Keratinocyte (primary cell): Measurements from ENCODE around the gene GSTT4. TPM values are rescaled to one million over a fixed set of nuclear protein-coding genes. Genes with fewer than 3 reads are reported as not detected.
"Not testable (repeated sequence)": the region's sequence is repeated elsewhere in the genome, so short reads cannot be mapped to it uniquely, and the experiment has no call there.

ENCODE experiments used
- DNase-seq: peaks from one replicate; pipeline ENCODE4 v3.0.0-alpha.2; 2011; ENCODE audit warnings: low read depth, missing footprints, low spot score
- FAIRE-seq: peaks from 2 replicates; lab custom pipeline; 2011; peaks lifted over from hg19 to GRCh38; lab: Jason Lieb, UNC
- H2AFZ ChIP-seq: 2 replicates; pipeline ENCODE4 v1.6.0; 2012; ENCODE audit warnings: low read length, control low read depth, inconsistent platforms; ENCODE audit not compliant: control insufficient read depth
- H3K27ac ChIP-seq: 2 replicates; pipeline ENCODE4 v1.5.1; 2011; ENCODE audit warnings: low read length; ENCODE audit not compliant: control insufficient read depth, insufficient read depth
- H3K27me3 ChIP-seq: 3 replicates; pipeline ENCODE4 v1.6.0; 2011; ENCODE audit warnings: low read length; ENCODE audit not compliant: control insufficient read depth, insufficient read depth; ENCODE audit errors: extremely low read depth
- H3K36me3 ChIP-seq, 2 experiments: 2 replicates in 1 of 2; 3 replicates in 1 of 2; pipeline ENCODE4 v1.5.1; 2011; ENCODE audit warnings: low read length in 2 of 2, mild to moderate bottlenecking in 1 of 2; ENCODE audit not compliant: control insufficient read depth in 2 of 2, insufficient read depth in 2 of 2; ENCODE audit errors: extremely low read depth in 1 of 2
- H3K4me1 ChIP-seq: 3 replicates; pipeline ENCODE4 v1.5.1; 2011; ENCODE audit warnings: low read length; ENCODE audit not compliant: control insufficient read depth, insufficient read depth; ENCODE audit errors: extremely low read depth
- H3K4me2 ChIP-seq: 3 replicates; pipeline ENCODE4 v1.6.0; 2011; ENCODE audit warnings: low read depth, low read length; ENCODE audit not compliant: control insufficient read depth, insufficient read depth; ENCODE audit errors: extremely low read depth
- H3K4me3 ChIP-seq, 3 experiments: fragments of 200-600 bp in 1 of 3; sonication (generic) in 1 of 3; 2 replicates in 2 of 3; 3 replicates in 1 of 3; pipeline ENCODE4 v1.5.1; 2011 to 2016; ENCODE audit warnings: low read length in 3 of 3, mild to moderate bottlenecking in 3 of 3, control low read depth in 2 of 3, inconsistent platforms in 1 of 3, low read depth in 1 of 3, mixed read lengths in 1 of 3, mixed run types in 1 of 3, moderate library complexity in 1 of 3; ENCODE audit not compliant: control insufficient read depth in 2 of 3, insufficient read depth in 2 of 3; ENCODE audit errors: extremely low read depth in 1 of 3
- H3K79me2 ChIP-seq: 2 replicates; pipeline ENCODE4 v1.6.0; 2012; ENCODE audit warnings: low read length; ENCODE audit not compliant: control insufficient read depth, insufficient read depth
- H3K9ac ChIP-seq: 3 replicates; pipeline ENCODE4 v1.6.0; 2011; ENCODE audit warnings: low read length; ENCODE audit not compliant: control insufficient read depth, insufficient read depth; ENCODE audit errors: extremely low read depth
- H3K9me1 ChIP-seq: 3 replicates; pipeline ENCODE4 v1.6.0; 2011; ENCODE audit warnings: low read length; ENCODE audit not compliant: control insufficient read depth, insufficient read depth; ENCODE audit errors: extremely low read depth
- H3K9me3 ChIP-seq: 2 replicates; pipeline ENCODE4 v1.5.1; 2012; ENCODE audit warnings: low read depth, low read length; ENCODE audit not compliant: control insufficient read depth
- H4K20me1 ChIP-seq: 3 replicates; pipeline ENCODE4 v1.6.0; 2011; ENCODE audit warnings: low read length; ENCODE audit not compliant: control insufficient read depth, insufficient read depth; ENCODE audit errors: extremely low read depth
- dilution Hi-C: fragments of 300-500 bp; cut with MboI; formaldehyde crosslinking; loops from one replicate; pipeline ENCODE4 v1.7.0; 2020; ENCODE audit warnings: low sequenced_read_pairs; ENCODE audit not compliant: extremely low pct_ligation_motif_present
- polyA plus RNA-seq, 5 experiments: library from polyadenylated mRNA; depleted of rRNA in 3 of 5; stranded (reverse) in 3 of 5; stranded (forward) in 1 of 5; unstranded in 1 of 5; fragments of >200 nt; gene quantifications; 1 replicate in 1 of 5; 2 replicates in 3 of 5; 3 replicates in 1 of 5; pipeline versions ENCODE4 v1.2.1 to v1.2.3, GENCODE V29; 2011 to 2012; ENCODE audit warnings: missing spikeins in 2 of 5, low read depth in 1 of 5, low replicate concordance in 1 of 5

The GSTT4 gene
- polyA plus RNA-seq, 1 donor (not counting 4 experiments of a cell fraction or from before 2014, with no cell fraction given), result not detected

DNA sequence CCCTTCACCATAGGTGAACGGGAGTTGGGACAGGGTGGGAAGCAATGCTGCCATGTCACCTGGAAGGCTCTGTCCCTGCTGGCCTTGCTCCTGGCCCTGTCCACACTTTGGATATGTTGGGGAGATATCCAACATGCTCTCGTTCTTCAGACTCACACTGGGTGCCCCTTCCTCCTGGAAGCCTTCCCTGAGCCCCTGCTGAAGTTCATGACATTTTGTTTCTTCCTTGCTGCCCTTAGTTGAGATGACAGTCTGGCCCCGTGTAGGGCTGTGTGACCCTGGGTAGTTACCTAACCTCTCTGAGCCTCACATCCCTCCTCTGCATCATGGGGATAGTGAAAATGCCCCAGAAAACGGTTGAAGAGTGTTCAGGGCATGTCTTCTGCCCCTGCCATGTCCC is 51.8 kb downstream of the GSTT4 start:
- H3K36me3 ChIP-seq, H3K4me1 ChIP-seq, H3K27me3 ChIP-seq, H3K9me3 ChIP-seq, H2AFZ ChIP-seq, H3K79me2 ChIP-seq, DNase-seq, H3K4me2 ChIP-seq, FAIRE-seq, H4K20me1 ChIP-seq, dilution Hi-C loops, H3K27ac ChIP-seq, H3K9ac ChIP-seq, H3K9me1 ChIP-seq, H3K4me3 ChIP-seq: not testable (repeated sequence)

DNA sequence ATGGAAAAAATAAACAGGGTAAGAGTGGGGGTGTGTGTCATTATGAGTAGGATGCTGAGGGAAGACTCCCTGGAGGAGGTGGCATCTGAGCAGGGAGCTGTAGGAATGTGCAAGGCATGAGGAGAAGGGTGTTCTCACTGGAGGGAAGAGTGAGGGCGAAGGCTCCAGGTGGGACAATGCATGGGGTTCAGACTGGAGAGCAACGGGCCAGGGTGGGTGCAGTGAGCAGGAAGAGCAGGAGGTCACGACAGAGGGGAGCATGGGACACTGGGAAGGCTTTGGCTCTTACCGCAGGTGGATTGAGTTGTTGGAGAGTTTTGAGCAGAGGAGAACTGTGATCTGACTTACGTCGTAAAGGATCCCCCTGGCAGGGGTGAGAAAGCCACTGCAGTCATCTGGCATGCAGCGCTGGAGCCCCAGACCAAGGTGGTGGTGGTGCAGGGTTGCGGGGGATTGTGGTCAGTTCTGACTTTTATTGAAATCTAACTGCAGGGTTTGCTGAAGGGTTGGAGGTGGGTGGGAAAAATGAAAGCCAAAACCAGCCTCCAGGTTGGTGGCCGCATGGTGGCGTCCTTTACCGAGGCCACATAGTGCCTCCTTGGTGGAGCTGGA is 52.4 kb downstream of the GSTT4 start:
- dilution Hi-C loops, result not testable (repeated sequence)

DNA sequence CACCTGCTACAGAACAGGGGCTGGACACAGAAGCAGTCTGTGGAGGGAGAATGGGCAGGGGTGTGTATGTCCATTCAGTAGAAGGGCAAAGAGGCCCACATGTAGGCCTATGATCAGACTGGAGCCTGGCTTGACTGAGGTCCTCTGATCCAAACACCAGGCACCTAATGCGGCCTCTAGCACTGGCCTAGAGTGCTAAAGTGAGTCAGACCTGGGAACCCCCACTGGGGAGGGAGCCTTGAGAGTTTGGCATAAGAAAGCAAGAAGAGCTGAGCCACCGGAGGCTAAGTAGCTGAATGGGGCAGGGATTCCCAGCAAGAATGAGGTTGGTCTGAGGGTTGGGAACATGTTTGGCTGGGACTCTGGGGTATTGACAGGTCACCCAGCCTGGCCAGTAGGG is 53.9 kb downstream of the GSTT4 start:
- H3K36me3 ChIP-seq, H3K4me2 ChIP-seq, H3K27me3 ChIP-seq, H3K27ac ChIP-seq, H3K79me2 ChIP-seq, H3K4me1 ChIP-seq, H3K9me3 ChIP-seq, dilution Hi-C loops, H3K9ac ChIP-seq, DNase-seq, H3K9me1 ChIP-seq, H2AFZ ChIP-seq, H4K20me1 ChIP-seq, H3K4me3 ChIP-seq, FAIRE-seq: not testable (repeated sequence)

More for the DNA sequence above, 52.4 kb downstream of the GSTT4 start:
- H2AFZ ChIP-seq, H3K4me3 ChIP-seq, DNase-seq, H3K9ac ChIP-seq, H3K36me3 ChIP-seq, H3K4me1 ChIP-seq, H3K9me3 ChIP-seq, H3K79me2 ChIP-seq, H4K20me1 ChIP-seq, H3K4me2 ChIP-seq, FAIRE-seq, H3K9me1 ChIP-seq, H3K27me3 ChIP-seq, H3K27ac ChIP-seq: not testable (repeated sequence)

DNA sequence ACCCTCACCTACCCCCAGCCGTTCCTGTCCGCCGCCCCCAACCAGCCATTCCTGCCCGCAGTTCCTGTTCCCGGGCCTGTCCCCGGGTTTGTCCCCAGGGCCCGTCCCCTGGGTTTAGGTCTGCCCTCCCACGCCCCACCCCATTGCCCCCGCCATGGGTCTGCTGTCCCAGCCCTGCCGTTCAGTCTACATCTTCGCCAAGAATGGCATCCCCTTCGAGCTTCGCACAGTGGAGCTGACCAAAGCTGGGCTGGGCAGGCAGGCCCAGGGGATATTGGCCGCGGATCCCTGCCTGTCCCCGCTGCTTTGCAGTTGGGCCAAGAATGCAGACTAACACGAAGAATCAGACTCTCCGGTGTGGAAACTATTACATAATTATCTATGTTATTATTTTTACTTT is 55.5 kb downstream of the GSTT4 start:
- H3K27ac ChIP-seq, dilution Hi-C loops, FAIRE-seq, H3K27me3 ChIP-seq, H3K9me1 ChIP-seq, H3K9ac ChIP-seq, H3K4me1 ChIP-seq, H3K36me3 ChIP-seq, H4K20me1 ChIP-seq, DNase-seq, H3K4me3 ChIP-seq, H3K9me3 ChIP-seq, H3K4me2 ChIP-seq, H2AFZ ChIP-seq, H3K79me2 ChIP-seq: not testable (repeated sequence)
